Endometrial microvascular endothelial cells (primary cell): ENCODE data around the gene CDH11. TPM values are rescaled to one million over a fixed set of nuclear protein-coding genes. Genes with fewer than 3 reads are reported as not detected.

Experiments used
- in situ Hi-C: cut with HindIII; loops from 2 replicates; pipeline ENCODE4 v1.10.0; 2017; ENCODE audit warnings: low sequenced_read_pairs, low pct_unique_long_range_greater_than_20kb; ENCODE audit errors: inconsistent ontology term
- total RNA-seq: library from RNA; depleted of rRNA; stranded (reverse); fragments of >200 nt; gene quantifications from one replicate; pipeline ENCODE4 v1.2.3, GENCODE V29; 2015; ENCODE audit errors: inconsistent ontology term

CDH11 gene
- total RNA-seq, 1 donor from 2014 or later, result 17.6 TPM

- in situ Hi-C loops, result no loop called here
Measured at GRCh38 chr16:65079549-65079948, 42.3 kb downstream of the CDH11 start.

- in situ Hi-C loops, result no loop called here
Measured at GRCh38 chr16:65077181-65077580, 44.7 kb downstream of the CDH11 start.

GRCh38 chr16:65075877-65076276 is 46.0 kb downstream of the CDH11 start:
- in situ Hi-C loops, result no loop called here

GRCh38 chr16:65071433-65072311 is 50.2 kb downstream of the CDH11 start:
- in situ Hi-C loops, result no loop called here

GRCh38 chr16:65070831-65071432 is 50.9 kb downstream of the CDH11 start:
- in situ Hi-C loops, result no loop called here

GRCh38 chr16:65069766-65070165 is 52.1 kb downstream of the CDH11 start:
- in situ Hi-C loops, result loop anchor here (10.0 kb wide), 1 partner anchor 265 kb away; no protein-coding TSS in a partner anchor

- in situ Hi-C loops, result loop anchor here (10.0 kb wide), 1 partner anchor 266 kb away; no protein-coding TSS in a partner anchor
Measured at GRCh38 chr16:65069065-65069464, 52.8 kb downstream of the CDH11 start.

- in situ Hi-C loops, result loop anchor here (10.0 kb wide), 1 partner anchor 267 kb away; no protein-coding TSS in a partner anchor
Measured at GRCh38 chr16:65068151-65068740, 53.6 kb downstream of the CDH11 start.

- in situ Hi-C loops, result loop anchor here (10.0 kb wide), 1 partner anchor 268 kb away; no protein-coding TSS in a partner anchor
Measured at GRCh38 chr16:65066651-65067050, 55.2 kb downstream of the CDH11 start.

- in situ Hi-C loops, result loop anchor here (10.0 kb wide), 1 partner anchor 270 kb away; no protein-coding TSS in a partner anchor
Measured at GRCh38 chr16:65065031-65065430, 56.8 kb downstream of the CDH11 start.

GRCh38 chr16:65064131-65064530 is 57.7 kb downstream of the CDH11 start:
- in situ Hi-C loops, result loop anchor here (10.0 kb wide), 1 partner anchor 271 kb away; no protein-coding TSS in a partner anchor

GRCh38 chr16:65062736-65063583 is 58.9 kb downstream of the CDH11 start:
- in situ Hi-C loops, result loop anchor here (10.0 kb wide), 1 partner anchor 272 kb away; no protein-coding TSS in a partner anchor

GRCh38 chr16:65061935-65062518 is 59.8 kb downstream of the CDH11 start:
- in situ Hi-C loops, result loop anchor here (10.0 kb wide), 1 partner anchor 273 kb away; no protein-coding TSS in a partner anchor

GRCh38 chr16:65061263-65061662 is 60.6 kb downstream of the CDH11 start:
- in situ Hi-C loops, result loop anchor here (10.0 kb wide), 1 partner anchor 274 kb away; no protein-coding TSS in a partner anchor

GRCh38 chr16:65059406-65059980 is 62.4 kb downstream of the CDH11 start:
- in situ Hi-C loops, result no loop called here

- in situ Hi-C loops, result no loop called here
Measured at GRCh38 chr16:65057184-65057583, 64.7 kb downstream of the CDH11 start.

- in situ Hi-C loops, result no loop called here
Measured at GRCh38 chr16:65054457-65054856, 67.4 kb downstream of the CDH11 start.

- in situ Hi-C loops, result no loop called here
Measured at GRCh38 chr16:65049679-65050078, 72.2 kb downstream of the CDH11 start.
